Measurements from ENCODE around the gene TAF6L.

The TAF6L gene

GRCh38 chr11:62778441-62778840 is 7.2 kb downstream of the TAF6L start:
- Histone ChIP-seq H2BK12ac (ENCODE audit: low read length) (no peak overlapping the region), H2AK5ac (ENCODE audit: low read length) (no peak overlapping the region), H3K18ac (ENCODE audit: low read length) (no peak overlapping the region), H4K12ac (ENCODE audit: low read depth, low read length) (no peak overlapping the region), H2BK5ac (ENCODE audit: low read depth, low read length, poor library complexity) (no peak overlapping the region), H3K4me3 (ENCODE audit: low read depth, low read length) (no peak overlapping the region), H3K27ac (ENCODE audit: low read depth, low read length) (no peak overlapping the region), H3K4me2 (ENCODE audit: low read length) (no peak overlapping the region), H4K91ac (ENCODE audit: low read depth, low read length) (no peak overlapping the region), H3K79me2 (ENCODE audit: control insufficient read depth, insufficient read depth, low read length, poor library complexity) (no peaks in the 10 kb centered on the region), H3K14ac (ENCODE audit: low read length) (no peak overlapping the region), H3K9ac (ENCODE audit: low read length) (no peak overlapping the region), H3K27me3 (ENCODE audit: insufficient read depth, low read length) (no peaks in the 10 kb centered on the region), H3K4me1 (ENCODE audit: control insufficient read depth in 1 of 2, insufficient read depth in 2 of 2, low read length in 2 of 2) (no peaks in the 10 kb centered on the region), H3K9me3 (ENCODE audit: insufficient read depth, low read depth, low read length) (peaks cover 4% of the 10 kb centered on the region), H3K23ac (ENCODE audit: low read length) (no peak overlapping the region), H2BK120ac (ENCODE audit: insufficient read depth, low read length, poor library complexity) (no peak overlapping the region), H3K36me3 (ENCODE audit: control insufficient read depth in 1 of 2, insufficient read depth in 2 of 2, low read length in 2 of 2) (peaks cover 51 to 54% of the 10 kb centered on the region in 2 experiments), H3K4ac (ENCODE audit: low read depth, low read length) (no peak overlapping the region), H3K79me1 (ENCODE audit: low read length) (no peaks in the 10 kb centered on the region), H4K8ac (ENCODE audit: low read depth, low read length) (no peak overlapping the region), H2AFZ (ENCODE audit: insufficient read depth, low read length, poor library complexity) (no peak overlapping the region)
- DNase-seq: no peak
- no CpG with 5 or more reads among the region's 3 CpGs for WGBS (ENCODE audit: extremely low coverage, insufficient coverage, insufficient read length)

GRCh38 chr11:62782753-62783152 is 11.6 kb downstream of the TAF6L start:
- no peak overlapping the region for H3K23ac ChIP-seq (ENCODE audit: low read length)
- H3K9ac ChIP-seq (ENCODE audit: low read length): no peak overlapping the region
- no peak overlapping the region for H3K27ac ChIP-seq (ENCODE audit: low read depth, low read length)
- peaks cover 6% of the 10 kb centered on the region for H3K9me3 ChIP-seq (ENCODE audit: insufficient read depth, low read depth, low read length)
- peaks cover 10% of the 10 kb centered on the region for H3K79me2 ChIP-seq (ENCODE audit: control insufficient read depth, insufficient read depth, low read length, poor library complexity)
- H4K12ac ChIP-seq (ENCODE audit: low read depth, low read length): no peak overlapping the region
- no peak for DNase-seq
- H3K4me2 ChIP-seq (ENCODE audit: low read length): no peak overlapping the region
- H2BK12ac ChIP-seq (ENCODE audit: low read length): no peak overlapping the region
- H3K4ac ChIP-seq (ENCODE audit: low read depth, low read length): no peak overlapping the region
- no peak overlapping the region for H2BK120ac ChIP-seq (ENCODE audit: insufficient read depth, low read length, poor library complexity)
- no peaks in the 10 kb centered on the region for H3K27me3 ChIP-seq (ENCODE audit: insufficient read depth, low read length)
- H3K4me3 ChIP-seq (ENCODE audit: low read depth, low read length): peak overlapping the region; percentile 36
- no peak overlapping the region for H3K14ac ChIP-seq (ENCODE audit: low read length)
- no peak overlapping the region for H2AFZ ChIP-seq (ENCODE audit: insufficient read depth, low read length, poor library complexity)
- peaks cover 25 to 31% of the 10 kb centered on the region in 2 experiments for H3K36me3 ChIP-seq (ENCODE audit: control insufficient read depth in 1 of 2, insufficient read depth in 2 of 2, low read length in 2 of 2)
- no CpG with 5 or more reads among the region's 7 CpGs for WGBS (ENCODE audit: extremely low coverage, insufficient coverage, insufficient read length)
- H2AK5ac ChIP-seq (ENCODE audit: low read length): no peak overlapping the region
- H2BK5ac ChIP-seq (ENCODE audit: low read depth, low read length, poor library complexity): no peak overlapping the region
- H4K91ac ChIP-seq (ENCODE audit: low read depth, low read length): no peak overlapping the region
- H3K4me1 ChIP-seq (ENCODE audit: control insufficient read depth in 1 of 2, insufficient read depth in 2 of 2, low read length in 2 of 2): no peaks in the 10 kb centered on the region
- peaks cover 11% of the 10 kb centered on the region for H3K79me1 ChIP-seq (ENCODE audit: low read length)
- H4K8ac ChIP-seq (ENCODE audit: low read depth, low read length): no peak overlapping the region
- no peak overlapping the region for H3K18ac ChIP-seq (ENCODE audit: low read length)

DNA sequence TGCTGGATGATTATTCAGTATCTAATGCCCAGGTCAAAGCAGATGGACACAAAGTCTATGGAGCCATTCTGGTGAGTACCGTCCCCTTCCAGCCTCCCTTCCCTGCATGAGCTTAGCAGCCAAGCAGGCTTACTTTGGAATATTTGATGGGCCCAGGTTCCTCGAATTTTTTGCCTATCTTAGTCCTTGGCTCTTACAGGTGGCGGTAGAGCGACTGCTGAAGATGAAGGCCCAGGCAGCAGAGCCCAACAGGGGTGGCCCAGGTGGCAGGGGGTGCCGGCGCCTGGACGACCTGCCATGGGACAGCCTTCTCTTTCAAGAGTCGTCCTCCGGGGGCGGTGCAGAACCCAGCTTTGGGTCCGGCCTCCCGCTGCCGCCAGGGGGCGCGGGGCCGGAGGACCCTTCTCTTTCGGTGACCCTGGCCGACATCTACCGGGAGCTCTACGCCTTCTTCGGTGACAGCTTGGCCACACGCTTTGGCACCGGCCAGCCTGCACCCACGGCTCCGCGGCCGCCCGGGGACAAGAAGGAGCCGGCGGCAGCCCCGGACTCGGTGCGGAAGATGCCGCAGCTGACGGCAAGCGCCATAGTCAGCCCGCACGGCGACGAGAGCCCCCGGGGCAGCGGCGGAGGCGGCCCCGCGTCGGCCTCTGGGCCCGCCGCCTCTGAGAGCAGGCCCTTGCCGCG is 15.3 kb downstream of the TAF6L start:
- peak overlapping the region; percentile 92 for H4K91ac ChIP-seq (ENCODE audit: low read depth, low read length)
- WGBS (ENCODE audit: extremely low coverage, insufficient coverage, insufficient read length): no CpG with 5 or more reads among the region's 51 CpGs

DNA sequence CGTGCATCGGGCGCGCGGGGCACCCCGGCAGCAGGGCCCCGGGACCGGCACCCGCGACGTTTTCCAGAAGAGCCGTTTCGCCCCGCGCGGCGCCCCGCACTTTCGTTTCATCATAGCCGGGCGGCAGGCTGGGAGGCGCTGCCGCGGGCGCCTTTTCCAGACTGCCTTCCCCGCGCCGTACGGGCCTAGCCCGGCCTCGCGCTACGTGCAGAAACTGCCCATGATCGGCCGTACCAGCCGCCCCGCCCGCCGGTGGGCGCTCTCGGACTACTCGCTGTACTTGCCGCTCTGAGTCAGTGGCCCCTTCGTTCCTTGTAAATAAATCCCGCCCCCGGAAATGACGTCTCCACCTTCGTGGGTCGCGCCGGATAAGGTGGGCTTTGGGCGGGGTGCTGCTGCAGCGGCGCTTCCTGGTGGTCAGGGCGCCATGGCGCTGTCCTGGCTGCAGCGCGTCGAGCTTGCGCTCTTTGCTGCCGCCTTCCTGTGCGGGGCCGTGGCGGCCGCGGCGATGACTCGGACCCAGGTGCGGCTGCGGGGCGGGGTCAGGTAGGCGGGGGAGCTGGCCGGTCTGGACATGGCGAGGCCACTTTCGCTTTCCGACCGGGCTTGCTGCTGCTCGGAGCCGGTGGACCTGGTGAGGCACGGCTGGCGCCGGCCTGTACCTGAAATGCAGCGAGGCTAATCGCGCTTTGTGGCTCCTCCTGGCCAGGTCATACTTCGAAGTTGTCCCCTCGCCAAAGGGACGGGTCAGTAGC is 16.0 kb downstream of the TAF6L start, which contains the start of gene TMEM179B:
TSS of gene TMEM179B (plus strand) at position 398 of the 755 bp plus-strand sequence. CDS start at position 428, 30 bp downstream.
- Histone ChIP-seq H3K9ac (ENCODE audit: low read length) (peak within 1 kb of the TSS; percentile 89), H2AK5ac (ENCODE audit: low read length) (peak within 1 kb of the TSS; percentile 98), H3K79me1 (ENCODE audit: low read length) (peaks cover 16% of the 10 kb centered on the region), H2AFZ (ENCODE audit: insufficient read depth, low read length, poor library complexity) (peak within 1 kb of the TSS; percentile 86), H3K79me2 (ENCODE audit: control insufficient read depth, insufficient read depth, low read length, poor library complexity) (peaks cover 21% of the 10 kb centered on the region), H4K8ac (ENCODE audit: low read depth, low read length) (peak within 1 kb of the TSS; percentile 98), H3K9me3 (ENCODE audit: insufficient read depth, low read depth, low read length) (peaks cover 4% of the 10 kb centered on the region), H4K12ac (ENCODE audit: low read depth, low read length) (peak within 1 kb of the TSS; percentile 94), H4K91ac (ENCODE audit: low read depth, low read length) (peak within 1 kb of the TSS; percentile 92), H3K4me3 (ENCODE audit: low read depth, low read length) (peak within 1 kb of the TSS; percentile 92), H3K4me1 (ENCODE audit: control insufficient read depth in 1 of 2, insufficient read depth in 2 of 2, low read length in 2 of 2) (peaks cover under 1 to 5% of the 10 kb centered on the region in 2 experiments), H3K18ac (ENCODE audit: low read length) (peak within 1 kb of the TSS; percentile 98), H2BK12ac (ENCODE audit: low read length) (peak within 1 kb of the TSS; percentile 40), H3K4me2 (ENCODE audit: low read length) (peak within 1 kb of the TSS; percentile 89), H3K23ac (ENCODE audit: low read length) (no peak within 1 kb of the TSS), H3K14ac (ENCODE audit: low read length) (peak within 1 kb of the TSS; percentile 94), H3K27me3 (ENCODE audit: insufficient read depth, low read length) (no peaks in the 10 kb centered on the region), H3K4ac (ENCODE audit: low read depth, low read length) (peak within 1 kb of the TSS; percentile 87), H2BK120ac (ENCODE audit: insufficient read depth, low read length, poor library complexity) (peak within 1 kb of the TSS; percentile 77), H3K27ac (ENCODE audit: low read depth, low read length) (peak within 1 kb of the TSS; percentile 91), H2BK5ac (ENCODE audit: low read depth, low read length, poor library complexity) (peak within 1 kb of the TSS; percentile 83), H3K36me3 (ENCODE audit: control insufficient read depth in 1 of 2, insufficient read depth in 2 of 2, low read length in 2 of 2) (peaks cover 24 to 29% of the 10 kb centered on the region in 2 experiments)
- peak; percentile 99 to 100 for DNase-seq
- WGBS (ENCODE audit: extremely low coverage, insufficient coverage, insufficient read length): no CpG with 5 or more reads among the region's 88 CpGs

More for the DNA sequence above, 15.3 kb downstream of the TAF6L start:
- Histone ChIP-seq H3K4me3 (ENCODE audit: low read depth, low read length) (peak overlapping the region; percentile 92), H2BK12ac (ENCODE audit: low read length) (peak overlapping the region; percentile 40), H3K18ac (ENCODE audit: low read length) (peak overlapping the region; percentile 82), H3K4me1 (ENCODE audit: control insufficient read depth in 1 of 2, insufficient read depth in 2 of 2, low read length in 2 of 2) (peaks cover 0 to 4% of the 10 kb centered on the region in 2 experiments), H3K23ac (ENCODE audit: low read length) (no peak overlapping the region), H3K4me2 (ENCODE audit: low read length) (peak overlapping the region; percentile 89), H3K27me3 (ENCODE audit: insufficient read depth, low read length) (no peaks in the 10 kb centered on the region), H3K9me3 (ENCODE audit: insufficient read depth, low read depth, low read length) (peaks cover 6% of the 10 kb centered on the region), H3K79me1 (ENCODE audit: low read length) (peaks cover 13% of the 10 kb centered on the region), H2BK120ac (ENCODE audit: insufficient read depth, low read length, poor library complexity) (peak overlapping the region; percentile 77), H3K9ac (ENCODE audit: low read length) (peak overlapping the region; percentile 77), H3K14ac (ENCODE audit: low read length) (peak overlapping the region; percentile 94), H3K27ac (ENCODE audit: low read depth, low read length) (peak overlapping the region; percentile 91), H3K79me2 (ENCODE audit: control insufficient read depth, insufficient read depth, low read length, poor library complexity) (peaks cover 18% of the 10 kb centered on the region), H3K36me3 (ENCODE audit: control insufficient read depth in 1 of 2, insufficient read depth in 2 of 2, low read length in 2 of 2) (peaks cover 28 to 33% of the 10 kb centered on the region in 2 experiments), H2BK5ac (ENCODE audit: low read depth, low read length, poor library complexity) (peak overlapping the region; percentile 83), H4K8ac (ENCODE audit: low read depth, low read length) (peak overlapping the region; percentile 87), H3K4ac (ENCODE audit: low read depth, low read length) (peak overlapping the region; percentile 73), H2AK5ac (ENCODE audit: low read length) (peak overlapping the region; percentile 77), H2AFZ (ENCODE audit: insufficient read depth, low read length, poor library complexity) (peak overlapping the region; percentile 86), H4K12ac (ENCODE audit: low read depth, low read length) (peak overlapping the region; percentile 74)
- DNase-seq: peak; percentile 86 to 95
